CD4-positive, alpha-beta T cell treated with Interleukin-15 for 1 hour (primary cell): Measurements from ENCODE around the gene FOXM1.

ENCODE experiments used
- DNase-seq: peaks from one replicate; pipeline ENCODE4 v3.0.0-alpha.2; 2020

The FOXM1 gene

DNA sequence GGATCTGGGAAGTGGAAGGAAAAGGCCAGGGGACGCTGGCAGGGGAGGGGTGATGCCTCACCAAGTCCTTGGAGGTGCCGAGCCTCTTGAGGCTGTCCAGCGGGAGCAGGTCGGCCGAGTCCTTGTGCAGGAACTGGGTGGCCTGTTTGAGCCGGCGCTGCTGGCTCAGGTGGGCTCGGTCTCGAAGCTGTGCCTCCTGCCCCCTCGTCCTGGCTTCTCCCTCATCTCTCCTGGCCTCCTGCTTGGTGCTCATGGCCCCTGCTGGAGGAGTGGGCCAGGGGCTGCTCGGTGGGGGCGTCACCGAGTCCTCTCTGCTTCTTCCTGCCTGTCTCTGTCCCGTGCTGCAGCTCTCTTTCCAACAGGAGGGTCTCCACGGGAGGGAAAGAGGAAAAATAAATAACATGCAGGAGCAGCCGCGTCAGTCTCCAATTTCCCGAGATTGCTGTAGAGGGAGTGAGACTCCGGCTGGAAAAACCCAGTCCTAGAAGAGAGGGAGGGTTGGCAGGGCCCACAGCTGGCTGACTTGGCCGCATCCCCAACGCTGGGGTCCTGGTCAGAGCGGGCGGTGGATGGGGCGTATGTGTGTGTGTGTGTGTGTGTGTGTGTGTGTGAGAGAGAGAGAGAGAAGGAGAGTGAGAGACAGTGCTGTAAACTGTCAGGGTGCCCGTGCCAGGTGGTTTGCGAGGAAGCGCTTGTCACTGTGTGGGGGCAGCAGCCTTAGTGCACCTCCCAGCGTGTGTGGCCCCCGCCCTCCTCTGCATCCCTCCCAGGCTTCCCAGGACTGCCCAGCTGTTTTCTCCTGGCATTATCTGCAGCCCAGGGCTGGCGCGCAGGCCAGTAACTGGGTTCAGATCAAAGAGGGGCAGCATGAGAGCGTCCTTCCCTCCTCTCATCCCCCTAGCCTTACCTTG is 42.1 kb downstream of the FOXM1 start, which contains the start of gene NRIP2:
NRIP2 (minus strand) TSS at position 455 of the 911 bp plus-strand sequence; CDS start at position 403, 52 bp downstream.
- no peak for DNase-seq

DNA sequence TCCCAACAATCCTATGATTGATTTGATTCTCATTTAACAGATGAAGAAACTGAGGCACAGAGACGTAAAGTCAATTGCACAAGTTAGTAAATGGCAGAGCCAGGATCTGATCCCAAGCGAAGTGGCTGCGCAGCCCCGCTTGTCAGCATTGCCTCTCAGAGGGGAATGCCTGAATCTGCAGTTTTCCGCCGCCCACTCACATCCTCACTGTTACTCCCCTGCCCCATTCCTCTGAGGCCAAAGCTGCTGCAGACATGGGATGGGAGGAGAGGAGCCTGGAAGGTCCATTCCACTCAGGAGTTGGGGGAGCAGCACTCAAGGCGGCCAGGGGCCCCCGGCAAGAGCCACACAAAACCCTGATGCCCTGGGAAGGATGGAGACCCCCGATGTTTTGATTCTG is 43.2 kb downstream of the FOXM1 start:
- DNase-seq = no peak

DNA sequence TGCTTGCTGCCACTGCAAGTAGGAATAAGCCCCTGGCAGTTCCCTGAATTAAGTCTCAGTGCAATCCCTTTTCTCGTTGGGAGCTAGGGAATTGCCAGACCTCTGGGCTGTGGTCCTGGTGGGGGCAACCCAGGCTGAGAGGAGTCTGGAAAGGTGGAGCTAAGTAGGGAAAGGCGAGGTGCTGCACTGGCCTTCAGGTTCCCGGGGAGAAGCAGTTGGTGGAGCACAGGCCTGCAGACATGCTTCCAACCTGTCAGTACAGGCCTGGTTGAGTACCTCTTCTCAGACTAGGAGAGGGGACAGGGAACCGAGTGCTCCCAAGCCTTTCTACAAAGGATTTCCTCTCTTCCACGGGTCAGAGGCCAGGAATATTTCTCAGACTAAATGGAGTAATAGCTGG is 43.6 kb downstream of the FOXM1 start:
- no peak for DNase-seq

DNA sequence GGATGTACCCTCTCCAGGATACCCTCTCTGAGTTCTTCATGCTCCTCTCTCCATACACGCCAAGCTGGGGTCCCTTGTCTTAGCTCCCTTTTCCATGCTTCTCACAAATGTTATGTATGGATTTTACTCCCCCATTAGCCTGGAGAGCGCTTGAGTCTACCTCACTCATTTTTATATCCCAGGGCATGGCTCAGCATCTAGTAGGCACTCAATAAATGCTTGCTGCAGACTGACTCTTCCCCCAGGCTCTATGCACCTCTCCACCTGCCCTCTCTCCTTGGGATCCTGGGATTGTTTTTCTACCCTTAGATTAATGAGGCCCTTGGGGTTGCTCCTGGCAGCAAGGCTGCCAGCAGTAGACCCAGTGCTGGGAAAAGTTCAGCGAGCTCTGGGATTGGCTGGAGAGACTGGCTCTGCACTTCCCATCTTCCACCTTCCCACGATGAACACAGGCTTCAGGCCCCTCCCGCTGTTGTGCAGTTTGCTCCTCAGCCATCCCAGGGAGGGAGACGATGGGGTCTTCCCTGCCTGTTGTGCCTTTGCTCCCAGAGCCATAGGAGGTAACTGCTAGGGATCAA is 44.3 kb downstream of the FOXM1 start:
- DNase-seq = no peak

DNA sequence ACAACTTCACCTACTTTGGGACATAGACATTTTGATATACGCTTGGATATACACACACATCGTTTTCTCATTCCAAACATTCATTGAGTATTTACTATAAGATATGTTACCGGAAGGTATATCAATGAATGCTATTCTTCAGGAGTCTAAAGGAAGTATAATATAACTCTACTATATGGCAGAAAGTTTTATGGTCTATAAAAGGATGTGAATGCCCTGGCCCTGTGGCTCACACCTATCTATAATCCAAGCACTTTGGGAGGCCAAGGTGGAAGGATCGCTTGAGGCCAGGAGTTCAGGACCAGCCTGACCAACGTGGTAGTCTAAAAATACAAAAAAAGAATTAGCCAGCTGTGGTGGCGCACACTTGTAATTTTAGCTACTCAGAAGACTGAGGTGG is 47.7 kb downstream of the FOXM1 start:
- no peak for DNase-seq

DNA sequence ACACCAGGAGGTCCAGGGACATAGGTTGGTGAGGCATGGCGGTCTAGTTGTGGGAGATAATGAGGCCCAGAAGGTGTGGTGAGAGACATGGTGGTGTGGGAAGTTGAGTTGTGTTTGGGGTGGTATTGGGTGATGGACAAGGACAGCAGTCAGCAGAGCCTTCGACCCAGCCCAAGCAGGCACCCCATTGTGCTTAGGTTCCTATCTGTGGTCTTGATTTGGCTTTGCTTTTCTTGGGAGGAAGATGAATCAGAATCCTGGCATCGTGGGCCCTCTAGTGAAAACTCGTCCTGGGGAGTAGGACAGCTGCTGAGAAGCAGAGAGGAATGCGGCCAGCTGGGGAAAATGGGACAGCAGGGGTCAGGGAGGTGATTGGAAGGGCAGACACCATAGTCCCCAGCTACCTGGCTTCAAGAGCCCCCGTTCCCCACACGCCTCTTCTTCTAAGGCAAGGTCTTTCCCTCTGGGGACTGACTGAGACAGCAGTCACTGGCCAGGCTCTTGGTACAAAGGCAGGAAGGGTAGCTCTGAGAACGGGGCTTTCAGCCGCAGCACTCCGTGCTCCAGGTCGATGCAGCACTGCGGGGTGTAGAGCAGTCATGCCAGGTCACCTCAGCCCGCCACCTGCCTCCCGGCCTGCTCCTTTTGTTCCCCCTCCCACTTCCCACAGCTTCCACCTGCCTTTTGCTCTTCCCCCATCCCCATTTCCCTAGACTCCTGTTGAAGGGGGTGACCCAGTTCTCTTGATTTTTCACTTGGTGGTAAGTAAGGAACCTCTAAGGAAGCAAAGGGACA is 50.1 kb downstream of the FOXM1 start:
- DNase-seq = no peak

DNA sequence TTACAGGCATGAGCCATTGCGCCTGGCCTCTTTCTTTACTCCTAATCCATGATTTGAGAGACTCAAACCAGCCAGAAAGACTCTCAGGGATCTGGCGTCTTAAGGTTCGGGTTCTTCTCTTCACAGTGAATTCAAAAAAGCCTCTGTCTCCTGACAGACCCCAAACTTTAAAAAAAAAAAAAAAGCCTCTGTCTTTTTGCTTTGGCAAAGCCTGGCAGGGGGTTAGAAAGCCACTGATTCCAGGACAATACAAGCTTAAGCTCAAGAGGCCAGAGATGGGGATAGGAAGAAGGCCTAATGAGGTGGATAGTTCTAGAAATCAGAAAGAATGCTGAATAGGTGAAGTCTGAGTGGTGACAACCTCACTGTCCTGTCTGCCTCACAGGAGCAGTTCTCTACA is 50.9 kb downstream of the FOXM1 start:
- DNase-seq = no peak

DNA sequence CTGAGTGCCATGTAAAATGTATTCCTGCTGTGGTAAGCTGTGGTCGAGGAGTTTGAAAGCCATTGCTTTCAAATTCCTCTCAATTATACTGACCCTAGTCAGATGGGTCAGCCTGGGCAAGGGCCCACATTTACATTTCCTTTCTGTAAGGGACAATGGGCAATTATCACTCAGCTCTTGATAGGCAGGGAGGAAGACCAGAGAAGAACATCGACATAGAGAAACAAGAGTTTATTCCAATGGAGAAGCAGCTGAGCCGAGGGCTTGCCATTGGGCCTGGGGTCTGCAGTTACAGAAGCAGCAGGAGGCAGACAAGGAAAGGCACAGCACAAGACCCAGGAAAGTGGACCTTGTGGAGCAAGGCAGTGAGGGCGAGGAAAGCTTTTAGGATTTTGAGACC is 51.8 kb downstream of the FOXM1 start:
- no peak for DNase-seq

DNA sequence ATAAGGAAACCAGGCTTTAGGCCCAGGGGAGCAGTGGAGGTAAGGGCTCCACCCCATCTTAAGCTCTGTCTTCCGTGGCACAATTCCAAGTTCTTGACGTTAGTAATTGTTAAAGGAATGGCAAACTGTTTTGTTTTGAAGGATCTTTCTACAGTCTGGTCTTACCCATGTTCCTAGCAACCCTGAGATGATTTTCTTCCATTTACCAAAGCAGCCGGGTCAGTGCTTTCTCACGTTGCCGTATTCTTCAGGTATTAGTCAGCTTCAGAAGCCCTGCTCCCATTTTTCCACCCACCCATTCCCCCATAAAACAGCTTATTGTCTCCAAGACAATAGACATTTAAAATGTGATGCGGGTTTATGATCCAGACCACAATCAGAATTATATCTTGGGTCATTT is 52.4 kb downstream of the FOXM1 start:
- DNase-seq = no peak

DNA sequence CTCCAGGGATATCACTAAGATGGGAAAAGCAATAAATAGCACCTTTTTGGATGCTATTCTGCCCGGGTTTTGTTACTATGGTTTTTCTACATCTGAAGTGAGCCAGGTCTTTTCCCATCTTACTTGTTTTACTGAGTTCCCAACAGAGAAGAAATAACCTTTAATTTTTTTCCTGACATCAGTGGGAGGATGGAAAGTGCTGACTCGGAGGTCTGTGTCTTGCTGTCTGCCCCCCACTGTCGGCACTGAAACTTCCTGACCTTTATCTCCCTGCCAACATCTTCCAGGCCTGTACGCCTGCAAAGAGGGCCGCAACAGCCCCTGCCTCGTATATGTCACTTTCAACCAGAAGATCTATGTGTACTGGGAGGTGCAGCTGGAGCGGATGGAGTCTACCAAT is 53.5 kb downstream of the FOXM1 start:
- no peak for DNase-seq

DNA sequence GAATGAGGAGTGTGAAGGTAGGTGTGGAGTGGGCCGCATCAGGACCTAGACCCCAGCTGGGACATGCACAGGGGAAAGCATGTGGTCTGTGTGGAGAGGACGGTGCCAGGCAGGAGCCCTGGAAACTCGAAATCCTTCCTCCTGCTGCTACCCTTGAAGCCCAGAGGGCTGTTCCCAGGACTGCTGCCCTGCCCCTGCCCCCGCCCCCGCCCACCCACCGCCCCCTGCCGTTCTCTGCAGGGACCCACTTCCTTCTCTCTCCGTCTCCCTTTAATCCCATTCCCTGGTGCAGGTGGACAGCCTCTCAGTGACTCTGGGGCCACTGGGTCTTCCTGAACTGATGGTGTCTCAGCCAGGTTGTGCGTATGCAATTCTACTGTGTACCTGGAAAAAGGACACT is 56.5 kb downstream of the FOXM1 start:
- no peak for DNase-seq

DNA sequence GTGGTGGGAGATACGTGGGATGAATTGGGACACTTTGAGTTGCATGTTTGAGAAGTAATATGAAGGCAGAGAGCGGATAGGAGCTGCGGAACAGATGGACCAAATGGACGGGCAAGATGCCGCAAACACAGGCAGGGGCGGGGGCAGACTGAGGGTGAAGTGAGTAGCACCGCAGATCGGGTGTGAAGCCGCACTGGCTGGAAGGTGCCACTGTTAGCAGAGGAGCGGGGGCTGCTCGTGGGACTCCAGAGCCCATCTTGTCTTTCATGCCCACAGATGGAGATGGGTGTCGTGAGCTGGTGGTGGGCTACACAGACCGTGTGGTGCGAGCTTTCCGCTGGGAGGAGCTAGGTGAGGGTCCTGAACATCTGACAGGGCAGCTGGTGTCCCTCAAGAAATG is 57.2 kb downstream of the FOXM1 start:
- DNase-seq = no peak

DNA sequence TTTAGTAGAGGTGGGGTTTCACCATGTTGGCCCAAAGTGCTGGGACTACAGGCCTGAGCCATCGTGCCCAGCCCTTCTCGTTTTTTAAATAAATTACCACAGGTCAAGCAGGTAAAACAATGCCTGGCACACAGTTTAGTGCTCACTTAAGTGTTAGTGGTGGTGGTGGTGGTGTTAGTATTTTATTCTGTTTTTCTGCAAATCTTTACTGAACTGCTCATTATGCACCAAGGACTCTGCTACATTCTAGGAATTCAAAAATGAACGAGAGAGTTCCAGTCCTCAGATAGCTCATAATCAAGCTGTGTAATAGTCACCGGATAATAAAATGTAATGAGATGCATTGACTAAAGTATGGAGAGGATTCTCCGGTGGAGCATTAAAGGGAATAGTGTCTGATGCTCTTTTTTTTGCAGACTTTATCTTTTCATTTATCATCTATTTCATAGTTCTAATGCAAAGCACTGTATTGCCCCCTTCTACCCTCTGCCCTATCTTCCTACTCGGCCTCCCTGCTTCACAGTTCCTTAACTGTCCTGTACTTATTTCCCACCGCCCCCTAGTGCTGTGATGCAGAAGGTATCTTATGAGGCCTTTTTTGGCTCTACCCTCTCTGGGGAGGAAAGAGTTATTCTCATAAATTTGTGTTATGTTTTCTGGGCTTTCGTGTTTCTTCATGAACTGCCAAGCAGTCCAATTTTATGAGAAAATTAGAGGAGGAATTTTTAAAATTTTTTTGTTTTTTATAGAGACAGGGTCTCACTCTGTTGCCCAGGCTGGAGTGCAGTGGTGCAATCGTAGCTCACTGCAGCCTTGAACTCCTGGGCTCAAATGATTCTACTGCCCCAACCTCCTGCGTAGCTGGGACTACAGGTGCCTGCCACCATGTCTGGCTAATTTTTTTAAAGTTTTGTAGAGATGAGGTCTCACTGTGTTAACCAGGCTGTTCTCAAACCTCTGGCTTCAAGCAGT is 63.5 kb downstream of the FOXM1 start:
- peak; percentile 49 for DNase-seq

DNA sequence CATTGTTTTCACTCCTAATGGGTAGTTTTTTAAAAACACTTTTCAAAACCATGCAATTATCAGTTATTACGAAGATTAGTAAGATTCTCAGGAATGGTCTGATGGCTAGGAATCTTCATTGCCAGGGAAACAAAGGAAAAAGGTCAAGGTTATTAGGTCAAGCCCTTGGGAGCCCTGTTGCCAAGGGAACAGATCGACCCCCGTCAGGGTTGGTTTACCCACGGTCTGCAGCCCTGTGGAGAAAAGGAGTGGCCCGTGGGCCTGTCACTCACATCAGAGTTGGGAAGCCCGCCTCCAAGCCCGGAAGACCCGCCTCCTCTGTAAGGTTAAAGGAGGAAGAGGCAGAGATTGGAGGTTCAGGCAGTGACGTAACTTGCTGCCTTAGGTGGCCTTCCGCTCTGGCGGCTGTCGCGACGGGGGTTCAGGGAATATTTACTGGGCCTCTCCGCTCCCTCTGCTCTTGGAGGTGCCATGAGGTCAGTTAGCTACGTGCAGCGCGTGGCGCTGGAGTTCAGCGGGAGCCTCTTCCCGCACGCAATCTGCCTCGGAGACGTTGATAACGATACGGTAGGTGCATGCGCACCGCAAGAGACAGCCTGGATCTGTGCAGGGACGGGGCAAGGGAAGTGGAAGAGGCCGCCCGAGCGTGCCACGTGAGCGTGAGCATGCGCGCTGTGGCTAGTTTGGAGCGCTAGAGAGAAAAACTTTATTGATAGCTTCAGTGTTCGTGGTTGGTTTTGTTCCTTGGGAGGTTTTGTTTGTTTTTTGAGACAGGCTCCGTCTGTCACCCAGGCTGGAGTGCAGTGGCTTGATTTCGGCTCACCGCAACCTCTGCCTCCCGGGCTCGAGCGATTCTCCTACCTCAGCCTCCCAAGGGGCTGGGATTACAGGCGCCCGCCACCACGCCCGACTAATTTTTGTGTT is 64.4 kb downstream of the FOXM1 start, which contains the start of gene ITFG2:
ITFG2 (plus strand) TSS at position 379 of the 924 bp plus-strand sequence; CDS start at position 472, 93 bp downstream.
- DNase-seq = peak; percentile 98

DNA sequence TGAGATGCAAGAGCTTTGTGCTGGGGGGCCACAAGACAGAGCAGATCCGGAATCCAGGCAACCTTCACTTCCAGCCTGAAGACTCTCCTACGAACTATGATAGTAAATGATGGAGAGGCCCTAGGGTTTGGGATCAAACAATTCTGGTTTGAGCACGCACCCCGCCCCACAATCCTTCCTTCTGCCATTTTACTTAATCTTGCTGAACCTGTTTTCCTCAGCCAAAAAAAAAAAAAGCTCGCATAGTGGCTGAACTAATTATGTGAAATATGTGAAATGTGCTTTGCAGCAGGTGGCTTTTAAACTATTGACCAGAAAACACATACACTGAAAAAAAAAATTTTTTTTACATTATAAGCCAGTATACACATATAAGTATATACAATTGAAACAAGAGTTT is 65.2 kb downstream of the FOXM1 start:
- DNase-seq = no peak
